NCI-H345 (cell line): ENCODE results near the gene ANAPC2.

Source experiments
- DNase-seq: peaks from one replicate; lab custom pipeline; 2025; lab: John Stamatoyannopoulos, UW

Gene ANAPC2

GRCh38 chr9:137127301-137128157 lies 60.8 kb downstream of the ANAPC2 start:
- no peak for DNase-seq

- DNase-seq: no peak
Observed at GRCh38 chr9:137126786-137127185, 61.6 kb downstream of the ANAPC2 start.
